HG03039 (cell line): ENCODE data around the gene ZBTB44.
"Not testable (repeated sequence)": the region's sequence is repeated elsewhere in the genome, so short reads cannot be mapped to it uniquely, and the experiment has no call there.

Experiments used
- ATAC-seq: cut with Tn5 transposase; IDR thresholded peaks from one replicate; pipeline ENCODE4 v1.9.1; 2021; ENCODE audit warnings: mild to moderate bottlenecking, moderate library complexity; ENCODE audit not compliant: unreplicated experiment

The ZBTB44 gene

GRCh38 chr11:130313383-130314183 is 1.1 kb downstream of the ZBTB44 start:
- ATAC-seq: no peak

GRCh38 chr11:130312046-130312445 is 2.7 kb downstream of the ZBTB44 start:
- no peak for ATAC-seq

- ATAC-seq: no peak
Observed at GRCh38 chr11:130310622-130311021, 4.1 kb downstream of the ZBTB44 start.

- no peak for ATAC-seq
Observed at GRCh38 chr11:130308886-130309285, 5.8 kb downstream of the ZBTB44 start.

- no peak for ATAC-seq
Observed at GRCh38 chr11:130308059-130308458, 6.7 kb downstream of the ZBTB44 start.

- no peak for ATAC-seq
Observed at GRCh38 chr11:130304651-130305050, 10.1 kb downstream of the ZBTB44 start.

- ATAC-seq: no peak
Observed at GRCh38 chr11:130301002-130301401, 13.7 kb downstream of the ZBTB44 start.

- no peak for ATAC-seq
Observed at GRCh38 chr11:130300567-130300966, 14.2 kb downstream of the ZBTB44 start.

- ATAC-seq: no peak
Observed at GRCh38 chr11:130299978-130300377, 14.7 kb downstream of the ZBTB44 start.

GRCh38 chr11:130295657-130296056 is 19.1 kb downstream of the ZBTB44 start:
- no peak for ATAC-seq

- no peak for ATAC-seq
Observed at GRCh38 chr11:130282111-130282510, 32.6 kb downstream of the ZBTB44 start.

GRCh38 chr11:130281341-130281740 is 33.4 kb downstream of the ZBTB44 start:
- not testable (repeated sequence) for ATAC-seq

GRCh38 chr11:130279989-130280388 is 34.7 kb downstream of the ZBTB44 start:
- ATAC-seq: no peak

- no peak for ATAC-seq
Observed at GRCh38 chr11:130278745-130279144, 36.0 kb downstream of the ZBTB44 start.

- no peak for ATAC-seq
Observed at GRCh38 chr11:130278151-130278550, 36.6 kb downstream of the ZBTB44 start.

- no peak for ATAC-seq
Observed at GRCh38 chr11:130272336-130272735, 42.4 kb downstream of the ZBTB44 start.

GRCh38 chr11:130269326-130269943 is 45.3 kb downstream of the ZBTB44 start:
- ATAC-seq: peak; percentile 77

GRCh38 chr11:130263351-130263750 is 51.4 kb downstream of the ZBTB44 start:
- no peak for ATAC-seq

GRCh38 chr11:130262424-130262823 is 52.3 kb downstream of the ZBTB44 start:
- no peak for ATAC-seq

GRCh38 chr11:130261571-130261970 is 53.1 kb downstream of the ZBTB44 start:
- ATAC-seq: no peak

- no peak for ATAC-seq
Observed at GRCh38 chr11:130260742-130261141, 54.0 kb downstream of the ZBTB44 start.

GRCh38 chr11:130260080-130260627 is 54.6 kb downstream of the ZBTB44 start:
- no peak for ATAC-seq
